ENCODE data around the gene SLC66A3.
A peak's percentile ranks its signal among the peaks of the same experiment; 100 is the strongest.

The SLC66A3 gene

GRCh38 chr2:11154923-11155380, 315 bp upstream of the SLC66A3 start:
- Histone ChIP-seq H3K79me2 (ENCODE audit: insufficient read depth, low read length) (no peaks in the 10 kb centered on the region), H3K4me1 (ENCODE audit: insufficient read depth, low read length, poor library complexity, severe bottlenecking) (peaks cover 10% of the 10 kb centered on the region), H3K9me3 (ENCODE audit: insufficient read depth, low read depth, low read length) (no peaks in the 10 kb centered on the region), H3K9me2 (replicated peaks; ENCODE audit: low read depth, low read length) (no peaks in the 10 kb centered on the region), H3K4me3 (ENCODE audit: low read length, poor library complexity, severe bottlenecking) (peak overlapping the region; percentile 75), H4K20me1 (ENCODE audit: insufficient read depth, low read length, poor library complexity, severe bottlenecking) (peaks cover 5% of the 10 kb centered on the region), H2AFZ (ENCODE audit: low read length) (peak overlapping the region; percentile 89), H3F3A (ENCODE audit: low read depth) (no peaks in the 10 kb centered on the region), H3K4me2 (ENCODE audit: low read depth, low read length, poor library complexity, severe bottlenecking) (peak overlapping the region; percentile 87), H3K36me3 (ENCODE audit: insufficient read depth, low read length) (no peaks in the 10 kb centered on the region), H3K9ac (ENCODE audit: low read depth, low read length, poor library complexity, severe bottlenecking) (peak overlapping the region; percentile 71), H3K27me3 (ENCODE audit: insufficient read depth, low read length, poor library complexity, severe bottlenecking) (no peaks in the 10 kb centered on the region)
- TF ChIP-seq EZH2phosphoT487 (IDR thresholded peaks at IDR 0.05; ENCODE audit: borderline replicate concordance) (no peak), CTCF (conservative IDR thresholded peaks at IDR 0.05; ENCODE audit: low read length) (no peak)

- H3K4me1 ChIP-seq (ENCODE audit: insufficient read depth, low read length, poor library complexity, severe bottlenecking) = peaks cover 10% of the 10 kb centered on the region
- H3K4me3 ChIP-seq (ENCODE audit: low read length, poor library complexity, severe bottlenecking) = no peak overlapping the region
- no peak for TF ChIP-seq CTCF (conservative IDR thresholded peaks at IDR 0.05; ENCODE audit: low read length)
- TF ChIP-seq EZH2phosphoT487 (IDR thresholded peaks at IDR 0.05; ENCODE audit: borderline replicate concordance) = no peak
- H4K20me1 ChIP-seq (ENCODE audit: insufficient read depth, low read length, poor library complexity, severe bottlenecking) = peaks cover 5% of the 10 kb centered on the region
- no peak overlapping the region for H2AFZ ChIP-seq (ENCODE audit: low read length)
- no peaks in the 10 kb centered on the region for H3K36me3 ChIP-seq (ENCODE audit: insufficient read depth, low read length)
- no peaks in the 10 kb centered on the region for H3K79me2 ChIP-seq (ENCODE audit: insufficient read depth, low read length)
- peak overlapping the region; percentile 91 for H3K4me2 ChIP-seq (ENCODE audit: low read depth, low read length, poor library complexity, severe bottlenecking)
- no peaks in the 10 kb centered on the region for H3K9me2 ChIP-seq (replicated peaks; ENCODE audit: low read depth, low read length)
- no peak overlapping the region for H3K9ac ChIP-seq (ENCODE audit: low read depth, low read length, poor library complexity, severe bottlenecking)
- no peaks in the 10 kb centered on the region for H3K27me3 ChIP-seq (ENCODE audit: insufficient read depth, low read length, poor library complexity, severe bottlenecking)
- no peaks in the 10 kb centered on the region for H3F3A ChIP-seq (ENCODE audit: low read depth)
- no peaks in the 10 kb centered on the region for H3K9me3 ChIP-seq (ENCODE audit: insufficient read depth, low read depth, low read length)
Observed at GRCh38 chr2:11156396-11157075, 1.3 kb downstream of the SLC66A3 start.

GRCh38 chr2:11157296-11157695, 2.0 kb downstream of the SLC66A3 start:
- Histone ChIP-seq H3K4me1 (ENCODE audit: insufficient read depth, low read length, poor library complexity, severe bottlenecking) (peaks cover 10% of the 10 kb centered on the region), H3K4me3 (ENCODE audit: low read length, poor library complexity, severe bottlenecking) (no peak overlapping the region)

More at GRCh38 chr2:11157296-11157695, 2.0 kb downstream of the SLC66A3 start:
- no peaks in the 10 kb centered on the region for H3F3A ChIP-seq (ENCODE audit: low read depth)
- peaks cover 5% of the 10 kb centered on the region for H4K20me1 ChIP-seq (ENCODE audit: insufficient read depth, low read length, poor library complexity, severe bottlenecking)
- no peaks in the 10 kb centered on the region for H3K9me3 ChIP-seq (ENCODE audit: insufficient read depth, low read depth, low read length)
- H3K9me2 ChIP-seq (replicated peaks; ENCODE audit: low read depth, low read length) = no peaks in the 10 kb centered on the region
- no peak for TF ChIP-seq EZH2phosphoT487 (IDR thresholded peaks at IDR 0.05; ENCODE audit: borderline replicate concordance)
- no peak for TF ChIP-seq CTCF (conservative IDR thresholded peaks at IDR 0.05; ENCODE audit: low read length)
- H2AFZ ChIP-seq (ENCODE audit: low read length) = no peak overlapping the region
- H3K4me2 ChIP-seq (ENCODE audit: low read depth, low read length, poor library complexity, severe bottlenecking) = no peak overlapping the region
- H3K9ac ChIP-seq (ENCODE audit: low read depth, low read length, poor library complexity, severe bottlenecking) = no peak overlapping the region
- H3K36me3 ChIP-seq (ENCODE audit: insufficient read depth, low read length) = no peaks in the 10 kb centered on the region
- H3K79me2 ChIP-seq (ENCODE audit: insufficient read depth, low read length) = no peaks in the 10 kb centered on the region
- H3K27me3 ChIP-seq (ENCODE audit: insufficient read depth, low read length, poor library complexity, severe bottlenecking) = no peaks in the 10 kb centered on the region
